ENCODE measurements around the gene CFAP46.

GRCh38 chr10:132832186-132832969 lies 110.0 kb downstream of the CFAP46 start:
- TF ChIP-seq CTCF (IDR thresholded peaks at IDR 0.05): no peak
- no peak for TF ChIP-seq POLR2A (IDR thresholded peaks at IDR 0.05)

All from Peyer's patch (tissue), 4 donors.